Coronary artery (tissue), 2 donors: Measurements from ENCODE around the gene GPC6.

ENCODE experiments used
- DNase-seq: peaks from one replicate; pipeline ENCODE4 v3.0.0-alpha.2; 2017; ENCODE audit warnings: low spot score
- H3K27ac ChIP-seq, 2 donors: fragments of 200-600 bp; sonication (generic); one replicate each; pipeline ENCODE4 v1.5.1; 2016 to 2019
- H3K4me3 ChIP-seq: fragments of 200-600 bp; sonication (generic); 2 replicates; pipeline ENCODE4 v1.5.1; 2016; ENCODE audit warnings: mild to moderate bottlenecking, moderate library complexity
- CTCF ChIP-seq: fragments of 200-600 bp; sonication (generic); IDR thresholded peaks from one replicate; pipeline ENCODE4 v1.5.1; 2019; ENCODE audit warnings: antibody characterized with exemption

GPC6 gene

GRCh38 chr13:93673885-93674284 is 447.3 kb downstream of the GPC6 start:
- Histone ChIP-seq H3K27ac (no peak overlapping the region), H3K4me3 (no peak overlapping the region)
- no peak for DNase-seq
- TF ChIP-seq CTCF: no peak

GRCh38 chr13:93674337-93674755 is 447.7 kb downstream of the GPC6 start:
- no peak for DNase-seq
- H3K4me3 ChIP-seq: no peak overlapping the region
- no peak overlapping the region for H3K27ac ChIP-seq
- TF ChIP-seq CTCF: no peak

- Histone ChIP-seq H3K27ac (no peak overlapping the region), H3K4me3 (no peak overlapping the region)
- DNase-seq: no peak
- no peak for TF ChIP-seq CTCF
Observed at GRCh38 chr13:93680329-93680728, 453.7 kb downstream of the GPC6 start.

- no peak for TF ChIP-seq CTCF
- Histone ChIP-seq H3K27ac (no peak overlapping the region), H3K4me3 (no peak overlapping the region)
- no peak for DNase-seq
Observed at GRCh38 chr13:93685900-93686299, 459.3 kb downstream of the GPC6 start.

- Histone ChIP-seq H3K27ac (no peak overlapping the region), H3K4me3 (no peak overlapping the region)
- no peak for DNase-seq
- no peak for TF ChIP-seq CTCF
Observed at GRCh38 chr13:93686399-93686798, 459.8 kb downstream of the GPC6 start.

- no peak overlapping the region for H3K27ac ChIP-seq
- TF ChIP-seq CTCF: no peak
- DNase-seq: no peak
- no peak overlapping the region for H3K4me3 ChIP-seq
Observed at GRCh38 chr13:93687261-93687660, 460.7 kb downstream of the GPC6 start.

GRCh38 chr13:93689333-93689732 is 462.7 kb downstream of the GPC6 start:
- Histone ChIP-seq H3K4me3 (no peak overlapping the region), H3K27ac (no peak overlapping the region)
- no peak for TF ChIP-seq CTCF
- no peak for DNase-seq
